ENCODE data around the gene VEGFD.

The VEGFD gene

GRCh38 chrX:15335135-15336022 is 48.8 kb downstream of the VEGFD start, which contains the start of gene PIGA:
Gene PIGA (minus strand): TSS chrX:15335523. CDS start chrX:15331930, 3,593 bp downstream.
- in situ Hi-C loops (cut with HindIII; ENCODE audit: low sequenced_read_pairs): no loop called here
- DNase-seq (ENCODE audit: low read depth): peak; percentile 90
- H3K4me3 ChIP-seq (ENCODE audit: low read depth, low read length): peak within 1 kb of the TSS; percentile 76
- TF ChIP-seq CTCF (IDR thresholded peaks at IDR 0.05; ENCODE audit: low read depth, low read length, missing control alignments): no peak

GRCh38 chrX:15334561-15334960 is 49.7 kb downstream of the VEGFD start:
- in situ Hi-C loops (cut with HindIII; ENCODE audit: low sequenced_read_pairs): loop anchor here (5.0 kb wide), 1 partner anchor 38 kb away; no protein-coding TSS in a partner anchor
- TF ChIP-seq CTCF (IDR thresholded peaks at IDR 0.05; ENCODE audit: low read depth, low read length, missing control alignments): no peak
- peak overlapping the region; percentile 76 for H3K4me3 ChIP-seq (ENCODE audit: low read depth, low read length)
- no peak for DNase-seq (ENCODE audit: low read depth)

- in situ Hi-C loops (cut with HindIII; ENCODE audit: low sequenced_read_pairs): no loop called here
- DNase-seq (ENCODE audit: low read depth): no peak
- TF ChIP-seq CTCF (IDR thresholded peaks at IDR 0.05; ENCODE audit: low read depth, low read length, missing control alignments): no peak
- no peak overlapping the region for H3K4me3 ChIP-seq (ENCODE audit: low read depth, low read length)
These were observed 55.4 kb downstream of the VEGFD start for GRCh38 chrX:15328821-15329220.

GRCh38 chrX:15328131-15328530 is 56.1 kb downstream of the VEGFD start:
- no peak overlapping the region for H3K4me3 ChIP-seq (ENCODE audit: low read depth, low read length)
- DNase-seq (ENCODE audit: low read depth): no peak
- TF ChIP-seq CTCF (IDR thresholded peaks at IDR 0.05; ENCODE audit: low read depth, low read length, missing control alignments): no peak
- in situ Hi-C loops (cut with HindIII; ENCODE audit: low sequenced_read_pairs): no loop called here

GRCh38 chrX:15322472-15322871 is 61.7 kb downstream of the VEGFD start:
- H3K4me3 ChIP-seq (ENCODE audit: low read depth, low read length): no peak overlapping the region
- no peak for TF ChIP-seq CTCF (IDR thresholded peaks at IDR 0.05; ENCODE audit: low read depth, low read length, missing control alignments)
- in situ Hi-C loops (cut with HindIII; ENCODE audit: low sequenced_read_pairs): no loop called here
- no peak for DNase-seq (ENCODE audit: low read depth)

- DNase-seq (ENCODE audit: low read depth): no peak
- TF ChIP-seq CTCF (IDR thresholded peaks at IDR 0.05; ENCODE audit: low read depth, low read length, missing control alignments): no peak
- in situ Hi-C loops (cut with HindIII; ENCODE audit: low sequenced_read_pairs): no loop called here
- H3K4me3 ChIP-seq (ENCODE audit: low read depth, low read length): no peak overlapping the region
These were observed 62.1 kb downstream of the VEGFD start for GRCh38 chrX:15322072-15322471.

All from astrocyte of the cerebellum (primary cell).